Stimulated activated effector memory CD8-positive, alpha-beta T cell treated with anti-CD3 and anti-CD28 coated beads, Interleukin-12 subunit alpha, Interleukin-12 subunit beta, amount 100 ng/mL, for 72 hours (primary cell): ENCODE results near the gene PGLYRP3.
"Not testable (repeated sequence)": the region's sequence is repeated elsewhere in the genome, so short reads cannot be mapped to it uniquely, and the experiment has no call there.

Experiments
- ATAC-seq: fragments of 150-1000 bp; cut with Tn5 transposase; 2 replicates; pipeline ENCODE4 v1.10.0; 2021
- DNase-seq, 2 donors: peaks; one replicate each; pipeline ENCODE4 v3.0.0; 2021 to 2022; ENCODE audit warnings: low spot score in 2 of 2
- H3K27ac Mint-ChIP-seq: one replicate; pipeline ENCODE4 v1.8.0; 2022; ENCODE audit warnings: mild to moderate bottlenecking, mixed read lengths
- H3K36me3 Mint-ChIP-seq: one replicate; pipeline ENCODE4 v1.8.0; 2022; ENCODE audit warnings: mild to moderate bottlenecking, mixed read lengths
- H3K4me1 Mint-ChIP-seq: one replicate; pipeline ENCODE4 v1.8.0; 2022; ENCODE audit warnings: mixed read lengths
- H3K4me3 Mint-ChIP-seq: one replicate; pipeline ENCODE4 v1.8.0; 2022; ENCODE audit warnings: mild to moderate bottlenecking, mixed read lengths
- H3K9me3 Mint-ChIP-seq: one replicate; pipeline ENCODE4 v1.8.0; 2022; ENCODE audit warnings: mixed read lengths

PGLYRP3 gene

DNA sequence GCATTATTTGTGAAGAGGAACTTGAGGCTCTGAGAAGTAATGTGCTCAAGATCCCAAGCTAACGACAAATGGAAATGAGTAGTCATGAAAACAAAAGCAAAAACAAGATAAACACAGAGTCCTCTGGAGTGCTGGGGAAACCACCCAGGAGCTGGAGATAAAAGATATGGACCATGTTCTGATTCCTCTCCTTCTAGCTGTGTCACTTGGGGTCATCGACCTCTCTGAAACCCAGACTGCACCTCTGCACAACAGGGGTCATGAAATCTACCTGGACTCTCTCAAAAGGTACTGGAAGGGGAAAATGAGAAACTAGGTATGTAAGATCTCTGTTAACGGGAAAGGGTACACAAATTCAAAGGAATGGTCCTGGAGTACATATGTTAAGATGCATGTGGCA, 29.4 kb upstream of the PGLYRP3 start:
- DNase-seq, result no peak
- H3K4me1 Mint-ChIP-seq, result peaks cover 25% of the 10 kb centered on the region
- H3K27ac Mint-ChIP-seq, result no peak overlapping the region
- no peaks in the 10 kb centered on the region for H3K36me3 Mint-ChIP-seq
- no peaks in the 10 kb centered on the region for H3K9me3 Mint-ChIP-seq
- H3K4me3 Mint-ChIP-seq, result no peak overlapping the region
- ATAC-seq, result no peak

DNA sequence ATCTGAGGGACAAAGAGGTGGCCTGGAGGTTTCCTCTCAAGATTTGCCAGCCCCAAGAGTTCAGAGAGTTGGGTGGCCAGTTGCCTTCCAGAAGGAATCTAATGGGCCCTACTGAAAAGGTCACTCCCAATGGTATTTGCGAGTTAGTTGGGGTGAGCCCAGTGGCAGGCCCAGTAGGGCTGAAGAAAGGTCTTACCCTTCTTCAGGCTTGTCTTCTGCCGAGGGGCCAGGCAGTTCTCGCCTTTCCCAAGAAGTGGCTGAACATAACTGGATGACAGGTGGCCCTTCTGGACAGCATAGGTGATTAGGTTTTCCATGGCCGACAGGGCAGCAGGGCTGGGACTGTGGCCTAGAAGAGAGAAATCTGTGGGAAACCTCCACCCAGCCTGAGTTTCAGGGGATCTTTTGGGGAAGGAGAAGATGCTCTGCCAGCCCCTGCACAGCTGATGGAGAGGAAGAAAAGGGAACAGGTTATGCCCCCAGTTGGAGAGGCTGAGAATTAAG, 28.7 kb upstream of the PGLYRP3 start:
- H3K9me3 Mint-ChIP-seq, result no peaks in the 10 kb centered on the region
- H3K27ac Mint-ChIP-seq, result no peak overlapping the region
- no peak for ATAC-seq

DNA sequence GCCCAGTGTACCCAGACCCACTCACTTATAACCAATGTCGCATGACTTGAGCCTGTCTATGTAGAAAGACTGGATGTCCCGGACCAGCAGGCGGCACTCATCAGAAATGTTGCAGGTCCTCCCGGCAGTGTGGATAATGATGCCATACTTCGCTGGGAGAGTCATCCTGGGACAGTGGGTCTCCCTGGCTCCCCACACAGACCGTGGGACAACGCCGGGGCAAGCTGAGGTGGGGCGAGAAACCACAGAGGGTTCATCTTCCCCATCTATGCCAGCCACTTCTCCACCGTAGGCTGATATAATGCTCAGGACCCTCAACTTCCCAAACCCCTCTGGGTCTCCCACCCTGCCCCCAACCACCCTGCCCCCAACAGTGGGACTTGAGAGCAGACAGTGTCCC, 27.6 kb upstream of the PGLYRP3 start:
- Mint-ChIP-seq H3K36me3 (no peaks in the 10 kb centered on the region), H3K4me1 (peaks cover 12% of the 10 kb centered on the region), H3K27ac (no peak overlapping the region), H3K4me3 (no peak overlapping the region), H3K9me3 (no peaks in the 10 kb centered on the region)
- DNase-seq, result no peak
- ATAC-seq, result no peak

More for the DNA sequence above, 28.7 kb upstream of the PGLYRP3 start:
- DNase-seq, result peak in 1 of 2 donors; percentile 38
- Mint-ChIP-seq H3K36me3 (no peaks in the 10 kb centered on the region), H3K4me1 (peaks cover 23% of the 10 kb centered on the region), H3K4me3 (no peak overlapping the region)

DNA sequence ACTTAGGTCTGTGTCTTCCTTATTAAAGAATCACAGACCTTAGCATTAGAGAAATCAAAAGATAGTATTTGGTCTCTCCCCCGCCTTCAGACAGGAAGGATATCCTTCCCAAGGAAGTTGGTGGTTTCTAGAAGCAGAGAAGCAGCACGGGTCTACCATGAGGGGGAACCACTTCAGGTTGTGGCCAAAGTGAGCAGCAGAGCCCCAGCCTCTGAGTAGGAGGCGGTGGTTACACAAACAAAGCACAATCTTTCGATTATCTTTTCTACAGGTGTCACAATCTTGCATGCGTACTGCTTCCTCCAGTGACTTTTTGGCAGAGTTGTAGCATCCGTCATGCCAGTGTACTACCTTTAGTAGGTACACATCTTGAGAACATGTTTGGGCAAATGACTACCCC, 27.1 kb upstream of the PGLYRP3 start:
- no peaks in the 10 kb centered on the region for H3K9me3 Mint-ChIP-seq
- H3K4me1 Mint-ChIP-seq, result peaks cover 7% of the 10 kb centered on the region
- no peak for ATAC-seq
- H3K4me3 Mint-ChIP-seq, result no peak overlapping the region
- DNase-seq, result no peak
- H3K27ac Mint-ChIP-seq, result no peak overlapping the region
- H3K36me3 Mint-ChIP-seq, result no peaks in the 10 kb centered on the region

DNA sequence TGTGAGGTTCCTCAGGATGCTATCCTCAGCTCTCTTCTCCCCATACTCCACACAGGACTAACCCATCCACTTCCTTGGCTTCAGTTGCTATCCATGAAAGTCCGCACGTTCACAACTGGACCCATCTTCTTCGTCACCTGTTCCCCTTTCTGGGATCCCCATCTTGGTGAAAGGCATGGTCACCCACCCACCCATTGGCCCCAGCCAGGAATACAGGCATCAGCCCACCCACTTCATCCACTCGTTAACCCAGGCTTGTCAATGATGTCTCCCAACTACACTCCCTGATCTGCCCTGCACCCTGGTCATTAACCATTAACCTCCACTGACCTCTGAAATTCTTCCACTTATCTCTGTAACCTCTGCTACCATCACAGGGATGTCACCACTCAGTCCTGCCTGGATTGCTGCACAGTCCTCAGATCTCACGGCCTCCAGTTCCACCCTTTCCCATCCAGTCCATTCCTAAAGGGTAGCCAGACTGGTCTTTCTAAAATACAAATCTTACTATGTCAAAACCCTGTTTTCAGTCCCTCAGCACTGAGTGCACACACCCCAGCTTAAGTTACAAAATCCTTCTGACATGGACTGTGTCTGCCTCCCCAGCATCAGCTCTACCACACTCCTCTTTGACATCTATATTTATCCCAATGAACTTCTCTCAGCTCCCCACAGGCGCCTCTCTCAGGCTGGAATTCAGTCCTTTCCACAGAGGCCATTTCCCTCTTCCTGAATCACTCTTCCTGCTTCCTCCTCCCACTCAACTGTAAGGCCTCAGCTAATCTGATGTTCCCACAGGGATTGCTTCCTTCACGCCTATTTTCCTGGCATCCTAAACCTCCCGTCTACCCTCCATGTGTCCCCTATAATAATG, 25.5 kb upstream of the PGLYRP3 start:
- Mint-ChIP-seq H3K4me3 (no peak overlapping the region), H3K9me3 (no peaks in the 10 kb centered on the region), H3K36me3 (no peaks in the 10 kb centered on the region), H3K27ac (no peak overlapping the region), H3K4me1 (no peaks in the 10 kb centered on the region)
- DNase-seq, result no peak
- no peak for ATAC-seq

DNA sequence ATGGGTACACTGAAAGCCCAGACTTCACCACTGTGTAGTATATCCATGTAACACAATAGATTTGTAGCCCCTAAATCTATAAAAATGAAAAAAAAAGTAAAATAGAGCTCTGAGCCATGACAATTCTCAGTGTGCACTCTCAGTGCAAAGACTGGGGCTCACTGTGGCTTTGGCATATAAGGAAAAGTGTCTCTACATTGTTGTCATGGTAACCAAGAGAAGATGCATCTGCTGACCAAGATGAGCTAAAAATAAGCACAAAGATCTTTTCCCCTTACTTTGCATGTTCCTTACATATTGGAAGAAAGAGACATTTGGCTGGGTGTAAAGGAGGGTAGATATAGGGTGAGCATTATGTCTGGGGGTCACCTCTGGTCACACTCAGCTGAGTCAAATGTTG, 23.9 kb upstream of the PGLYRP3 start:
- no peak for DNase-seq

DNA sequence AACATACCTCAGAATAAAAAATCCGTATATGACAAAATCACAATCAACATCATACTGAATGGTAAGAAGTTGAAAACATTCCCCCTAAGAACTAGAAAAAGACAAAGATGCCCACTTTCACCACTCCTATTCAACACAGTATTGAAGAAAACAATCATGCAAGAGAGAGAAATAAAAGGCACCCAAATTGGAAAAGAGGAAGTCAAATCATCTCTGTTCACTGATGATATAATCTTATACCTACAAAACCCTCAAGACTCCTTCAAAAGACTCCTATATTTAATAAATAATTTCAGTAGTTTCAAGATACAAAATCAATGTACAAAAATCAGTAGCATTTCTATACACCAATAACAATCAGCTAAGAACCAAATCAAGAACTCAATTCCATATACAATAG, 21.1 kb upstream of the PGLYRP3 start:
- H3K27ac Mint-ChIP-seq, result no peak overlapping the region
- no peak overlapping the region for H3K4me3 Mint-ChIP-seq
- H3K36me3 Mint-ChIP-seq, result no peaks in the 10 kb centered on the region

More for the DNA sequence above, 23.9 kb upstream of the PGLYRP3 start:
- no peak overlapping the region for H3K4me3 Mint-ChIP-seq
- ATAC-seq, result no peak
- H3K27ac Mint-ChIP-seq, result no peak overlapping the region
- H3K9me3 Mint-ChIP-seq, result no peaks in the 10 kb centered on the region
- H3K4me1 Mint-ChIP-seq, result no peaks in the 10 kb centered on the region
- no peaks in the 10 kb centered on the region for H3K36me3 Mint-ChIP-seq

DNA sequence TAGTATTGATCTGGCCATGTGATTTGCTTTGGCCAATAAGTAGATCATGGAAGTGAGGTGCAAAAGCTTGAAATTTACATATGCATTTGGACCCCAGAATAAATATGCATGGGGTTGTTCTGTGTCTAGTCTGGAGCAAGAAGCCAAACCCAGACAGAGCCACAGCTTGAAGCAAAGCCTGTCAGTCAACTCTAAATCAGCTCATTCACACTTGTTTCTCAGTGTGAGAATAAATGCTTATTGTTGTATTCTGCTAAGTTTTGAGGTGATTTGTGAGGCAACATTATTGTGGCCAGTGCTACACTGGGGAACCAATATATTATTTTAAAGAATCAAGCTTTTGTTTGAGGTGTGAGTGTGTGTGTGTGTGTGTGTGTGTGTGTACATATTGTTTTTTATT, 12.2 kb upstream of the PGLYRP3 start:
- no peak overlapping the region for H3K4me3 Mint-ChIP-seq
- no peaks in the 10 kb centered on the region for H3K4me1 Mint-ChIP-seq
- no peaks in the 10 kb centered on the region for H3K36me3 Mint-ChIP-seq
- no peak for DNase-seq
- ATAC-seq, result no peak
- H3K27ac Mint-ChIP-seq, result no peak overlapping the region
- H3K9me3 Mint-ChIP-seq, result peaks cover 23% of the 10 kb centered on the region

More for the DNA sequence above, 21.1 kb upstream of the PGLYRP3 start:
- ATAC-seq (no peak), DNase-seq (no peak)
- no peaks in the 10 kb centered on the region for H3K4me1 Mint-ChIP-seq
- peaks cover 11% of the 10 kb centered on the region for H3K9me3 Mint-ChIP-seq

DNA sequence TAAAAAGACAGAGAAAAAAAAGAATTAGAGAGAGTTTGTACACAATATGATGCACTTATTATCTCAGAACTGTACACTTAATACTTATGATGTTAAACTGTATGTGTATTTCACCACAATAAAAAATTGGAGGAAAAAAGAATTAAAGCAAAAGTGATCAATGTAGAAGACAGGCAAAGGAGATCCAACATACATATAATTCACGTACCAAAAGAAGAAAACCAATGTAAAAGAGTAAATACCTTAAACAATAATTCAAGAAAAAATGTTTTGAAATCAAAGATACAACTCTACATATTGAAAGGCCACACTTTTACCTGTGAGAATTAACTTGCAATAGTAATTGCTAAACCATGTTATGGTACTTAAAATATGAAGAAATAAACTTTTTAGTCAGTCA, 9.8 kb upstream of the PGLYRP3 start:
- H3K36me3 Mint-ChIP-seq, result no peaks in the 10 kb centered on the region
- H3K27ac Mint-ChIP-seq, result no peak overlapping the region
- no peak for ATAC-seq
- DNase-seq, result no peak
- H3K4me1 Mint-ChIP-seq, result no peaks in the 10 kb centered on the region
- peaks cover 12% of the 10 kb centered on the region for H3K9me3 Mint-ChIP-seq
- no peak overlapping the region for H3K4me3 Mint-ChIP-seq

DNA sequence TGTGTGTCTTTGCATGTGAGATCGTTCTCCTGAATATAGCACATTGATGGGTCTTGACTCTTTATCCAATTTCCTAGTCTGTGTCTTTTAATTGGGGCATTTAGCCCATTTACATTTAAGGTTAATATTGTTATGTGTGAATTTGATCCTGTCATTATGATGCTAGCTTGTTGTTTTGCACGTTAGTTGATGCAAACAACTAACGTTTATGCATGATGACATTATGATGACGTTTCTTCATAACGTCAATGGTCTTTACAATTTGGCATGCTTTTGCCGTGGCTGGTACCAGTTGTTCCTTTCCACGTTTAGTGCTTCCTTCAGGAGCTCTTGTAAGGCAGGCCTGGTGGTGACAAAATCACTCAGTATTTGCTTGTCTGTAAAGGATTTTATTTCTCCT, 5.4 kb upstream of the PGLYRP3 start:
- not testable (repeated sequence) for H3K4me3 Mint-ChIP-seq, H3K36me3 Mint-ChIP-seq, DNase-seq, H3K4me1 Mint-ChIP-seq, H3K27ac Mint-ChIP-seq, ATAC-seq
- peaks cover 12% of the 10 kb centered on the region for H3K9me3 Mint-ChIP-seq

DNA sequence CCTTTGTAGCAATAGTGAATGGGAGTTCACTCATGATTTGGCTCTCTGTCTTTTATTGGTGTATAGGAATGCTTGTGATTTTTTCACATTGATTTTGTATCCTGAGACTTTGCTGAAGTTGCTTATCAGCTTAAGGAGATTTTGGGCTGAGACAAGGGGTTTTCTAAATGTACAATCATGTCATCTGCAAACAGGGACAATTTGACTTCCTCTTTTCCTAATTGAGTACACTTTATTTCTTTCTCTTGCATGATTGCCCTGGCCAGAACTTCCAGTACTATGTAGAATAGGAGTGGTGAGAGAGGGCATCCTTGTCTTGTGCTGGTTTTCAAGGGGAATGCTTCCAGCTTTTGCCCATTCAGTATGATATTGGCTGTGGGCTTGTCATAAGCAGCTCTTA, 3.3 kb upstream of the PGLYRP3 start:
- not testable (repeated sequence) for H3K4me3 Mint-ChIP-seq, H3K36me3 Mint-ChIP-seq, DNase-seq, H3K9me3 Mint-ChIP-seq, H3K4me1 Mint-ChIP-seq, ATAC-seq, H3K27ac Mint-ChIP-seq

DNA sequence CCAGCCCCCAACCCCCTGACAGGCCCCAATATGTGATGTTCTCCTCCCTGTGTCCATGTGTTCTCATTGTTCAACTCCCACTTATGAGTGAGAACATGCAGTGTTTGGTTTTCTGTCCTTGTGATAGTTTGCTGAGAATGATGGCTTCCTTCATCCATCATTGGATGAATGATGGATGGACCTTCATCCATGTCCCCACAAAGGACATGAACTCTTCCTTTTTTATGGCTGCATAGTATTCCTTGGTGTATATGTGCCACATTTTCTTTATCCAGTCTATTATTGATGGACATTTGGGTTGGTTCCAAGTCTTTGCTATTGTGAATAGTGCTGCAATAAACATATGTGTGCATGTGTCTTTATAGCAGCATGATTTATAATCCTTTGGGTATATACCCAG, 1.6 kb upstream of the PGLYRP3 start:
- not testable (repeated sequence) for H3K9me3 Mint-ChIP-seq, H3K4me3 Mint-ChIP-seq, H3K36me3 Mint-ChIP-seq, H3K27ac Mint-ChIP-seq, DNase-seq, H3K4me1 Mint-ChIP-seq, ATAC-seq

DNA sequence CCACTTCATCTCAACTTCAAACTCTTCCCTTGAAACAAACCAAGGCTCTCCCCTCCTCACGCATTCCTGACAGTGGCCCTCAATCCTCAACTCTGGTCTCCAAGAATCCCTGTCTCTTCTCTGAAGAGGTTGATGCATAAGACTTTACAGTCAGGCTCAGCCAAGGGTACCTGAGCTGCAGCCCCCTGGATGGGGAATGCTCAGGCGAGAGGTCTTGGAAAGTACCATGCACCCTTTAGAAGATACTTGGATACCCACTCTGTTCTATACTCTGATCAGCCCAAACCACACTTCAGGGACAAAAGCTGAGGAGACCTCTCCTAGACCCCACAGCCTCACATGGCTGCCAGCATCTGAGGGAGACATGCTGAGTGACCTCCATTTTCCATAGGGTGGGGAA, 536 bp upstream of the PGLYRP3 start:
- ATAC-seq, result peak; percentile 32
- no peak overlapping the region for H3K4me3 Mint-ChIP-seq
- H3K9me3 Mint-ChIP-seq, result no peaks in the 10 kb centered on the region
- no peak for DNase-seq
- H3K36me3 Mint-ChIP-seq, result no peaks in the 10 kb centered on the region
- no peak overlapping the region for H3K27ac Mint-ChIP-seq
- no peaks in the 10 kb centered on the region for H3K4me1 Mint-ChIP-seq

DNA sequence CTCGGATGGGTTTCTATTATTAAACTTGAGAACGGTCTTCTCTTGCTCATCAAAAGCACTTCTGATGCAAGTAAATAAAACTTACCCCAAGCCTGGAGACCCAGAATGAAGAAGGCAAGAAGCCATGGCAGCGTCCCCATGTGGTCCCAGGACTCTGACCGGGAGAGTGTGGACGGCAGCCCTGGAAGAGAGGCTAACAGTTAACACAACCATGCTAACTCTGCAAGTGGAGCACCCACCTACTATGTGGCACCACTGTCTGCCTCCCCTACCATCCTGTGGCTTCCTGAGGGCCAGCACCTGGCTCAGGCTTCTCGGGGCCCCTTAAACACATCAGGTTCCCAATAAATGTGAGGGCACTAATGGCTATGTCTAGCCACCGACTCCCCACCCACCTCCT, 2.2 kb downstream of the PGLYRP3 start:
- Mint-ChIP-seq H3K27ac (no peak overlapping the region), H3K9me3 (no peaks in the 10 kb centered on the region), H3K4me1 (no peaks in the 10 kb centered on the region), H3K36me3 (no peaks in the 10 kb centered on the region), H3K4me3 (no peak overlapping the region)
- no peak for DNase-seq
- no peak for ATAC-seq

DNA sequence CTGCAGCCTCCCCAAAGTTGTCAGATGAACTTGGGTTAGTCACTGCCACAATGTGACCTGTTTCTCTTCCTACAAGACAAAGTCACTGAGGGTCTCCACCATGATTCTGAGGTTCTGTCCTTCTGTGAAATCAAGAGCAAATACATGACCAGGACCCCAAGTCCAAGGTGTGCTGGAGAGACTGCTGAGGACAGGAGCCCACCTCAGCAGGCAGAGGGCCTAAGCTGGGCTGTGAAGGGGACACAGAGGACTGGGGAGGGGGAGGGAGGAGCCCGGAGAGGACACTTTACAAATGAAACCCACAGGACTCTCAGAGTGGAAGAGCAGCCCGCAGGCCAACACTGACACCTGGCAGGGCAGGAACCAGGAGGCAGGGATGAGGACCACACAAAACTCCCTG, 3.3 kb downstream of the PGLYRP3 start:
- Mint-ChIP-seq H3K4me3 (no peak overlapping the region), H3K36me3 (no peaks in the 10 kb centered on the region), H3K4me1 (no peaks in the 10 kb centered on the region), H3K9me3 (no peaks in the 10 kb centered on the region), H3K27ac (no peak overlapping the region)
- DNase-seq, result no peak
- no peak for ATAC-seq

DNA sequence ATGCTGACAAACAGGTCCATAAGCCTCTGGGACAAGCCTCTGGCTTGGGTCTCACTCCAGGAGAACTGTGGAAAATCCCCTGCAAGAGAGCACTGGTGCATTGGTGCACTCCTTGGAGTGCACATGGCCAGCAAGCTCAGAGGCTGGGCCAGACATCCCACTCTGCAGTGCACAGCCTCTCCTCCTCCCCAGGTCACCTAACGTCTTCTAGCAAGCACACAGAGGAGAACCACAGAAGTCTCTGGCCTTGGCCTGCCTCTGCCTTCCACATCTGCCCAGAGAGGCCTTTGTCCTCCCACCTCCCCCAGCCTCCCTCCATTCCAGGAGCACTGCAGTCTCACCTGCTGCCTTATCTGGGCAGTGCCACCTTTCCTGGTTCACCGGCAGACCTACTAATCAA, 4.2 kb downstream of the PGLYRP3 start:
- no peaks in the 10 kb centered on the region for H3K36me3 Mint-ChIP-seq
- no peak for ATAC-seq
- no peaks in the 10 kb centered on the region for H3K9me3 Mint-ChIP-seq
- H3K4me1 Mint-ChIP-seq, result no peaks in the 10 kb centered on the region
- no peak overlapping the region for H3K4me3 Mint-ChIP-seq
- no peak overlapping the region for H3K27ac Mint-ChIP-seq
- DNase-seq, result no peak
